GM21529 (cell line): ENCODE data around the gene PNMA8C.
"Not testable (repeated sequence)": the region's sequence is repeated elsewhere in the genome, so short reads cannot be mapped to it uniquely, and the experiment has no call there.

Source experiments
- ATAC-seq: cut with Tn5 transposase; IDR thresholded peaks from one replicate; pipeline ENCODE4 v1.9.1; 2021; ENCODE audit not compliant: unreplicated experiment

Gene PNMA8C

GRCh38 chr19:46447824-46448223, 19.1 kb upstream of the PNMA8C start:
- no peak for ATAC-seq

DNA sequence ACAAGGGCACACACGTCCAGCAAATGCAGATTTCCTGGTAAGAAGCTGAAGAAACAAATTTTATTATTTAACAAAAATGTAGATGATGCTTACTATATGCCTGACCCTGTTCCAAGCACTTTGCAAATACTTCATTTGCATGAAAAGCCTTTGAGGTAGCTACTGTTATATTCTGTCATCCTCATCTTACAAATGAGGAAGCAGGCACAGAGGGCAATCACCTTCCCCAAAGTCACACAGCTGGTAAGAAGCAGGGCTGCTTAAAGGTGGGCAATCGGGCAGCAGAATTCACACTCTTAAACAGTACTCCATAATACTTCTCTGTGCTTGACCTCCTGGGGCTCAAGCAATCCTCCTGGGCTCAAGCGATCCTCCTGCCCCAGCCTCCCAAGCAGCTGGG, 18.3 kb upstream of the PNMA8C start:
- no peak for ATAC-seq

DNA sequence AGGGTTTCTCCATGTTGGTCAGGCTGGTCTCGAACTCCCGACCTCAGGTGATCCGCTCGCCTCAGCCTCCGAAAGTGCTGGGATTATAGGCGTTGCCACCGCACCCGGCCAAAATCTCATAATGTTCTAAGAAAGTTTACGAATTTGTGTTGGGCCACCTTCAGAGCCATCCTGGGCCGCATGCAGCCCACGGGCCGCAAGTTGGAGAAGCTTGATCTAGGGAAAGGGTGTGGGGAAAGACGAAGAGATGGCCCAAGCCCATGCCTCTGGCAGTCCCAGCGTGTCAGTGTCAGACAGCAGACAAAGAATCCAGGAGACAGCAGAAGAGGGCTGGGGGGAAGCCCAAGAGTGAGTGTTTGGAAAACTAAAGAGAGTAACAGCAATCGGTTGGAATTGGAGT, 17.3 kb upstream of the PNMA8C start:
- no peak for ATAC-seq

DNA sequence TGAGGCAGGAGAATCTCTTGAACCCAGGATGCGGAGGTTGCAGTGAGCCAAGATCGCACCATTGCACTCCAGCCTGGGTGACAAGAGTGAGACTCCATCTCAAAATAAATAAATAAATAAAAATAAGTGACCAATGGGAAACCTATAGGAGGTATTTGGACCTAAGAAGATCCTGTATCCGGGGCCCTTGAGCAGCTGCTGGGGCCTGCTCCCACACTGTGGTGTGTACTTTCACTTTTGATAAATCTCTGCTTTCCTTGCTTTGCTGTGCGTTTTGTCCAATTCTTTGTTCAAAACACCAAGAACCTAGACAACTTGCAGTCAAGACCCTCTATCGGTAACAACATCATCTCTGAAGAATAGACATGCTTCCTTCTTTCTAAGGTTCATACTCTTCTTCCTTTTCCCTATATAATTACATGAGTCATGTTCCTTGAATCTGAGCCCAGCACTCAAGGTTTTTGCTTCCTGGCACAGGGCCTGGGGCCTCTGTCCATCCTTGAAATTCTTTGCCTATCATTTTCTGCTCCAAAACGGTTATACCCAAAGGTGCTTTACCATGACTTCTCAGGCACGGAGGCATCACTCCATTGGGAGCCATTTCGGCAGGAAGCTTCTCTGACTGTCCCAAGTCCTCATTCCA, 14.2 kb upstream of the PNMA8C start:
- no peak for ATAC-seq

DNA sequence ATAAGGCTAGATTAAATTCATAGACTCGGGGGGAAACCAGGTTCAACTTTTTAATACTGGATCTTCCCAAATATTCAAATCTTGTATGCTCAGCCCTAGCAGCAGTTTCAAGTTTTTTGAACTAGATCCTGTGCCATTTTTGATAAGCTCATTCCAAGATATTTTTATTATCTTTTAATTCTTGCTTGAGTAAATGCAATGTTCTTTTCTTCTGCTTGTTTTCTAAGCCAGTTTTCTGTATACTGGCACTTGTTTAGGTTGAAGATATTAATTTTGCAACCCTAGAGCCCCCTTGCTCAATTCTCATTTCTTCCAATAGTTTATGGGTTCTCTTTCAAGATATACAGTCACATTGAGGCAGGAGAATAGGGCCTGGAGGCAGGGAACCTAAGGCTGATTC, 13.1 kb upstream of the PNMA8C start:
- no peak for ATAC-seq

- ATAC-seq, result not testable (repeated sequence)
These were observed 7.0 kb upstream of the PNMA8C start for GRCh38 chr19:46435689-46436088.

GRCh38 chr19:46435009-46435408, 6.3 kb upstream of the PNMA8C start:
- ATAC-seq, result no peak

GRCh38 chr19:46433470-46433869, 4.7 kb upstream of the PNMA8C start:
- not testable (repeated sequence) for ATAC-seq

GRCh38 chr19:46431824-46432223, 3.1 kb upstream of the PNMA8C start:
- no peak for ATAC-seq

GRCh38 chr19:46429999-46430398, 1.3 kb upstream of the PNMA8C start:
- no peak for ATAC-seq

GRCh38 chr19:46427518-46428045, 1.2 kb downstream of the PNMA8C start:
- no peak for ATAC-seq

GRCh38 chr19:46426506-46427162, 2.1 kb downstream of the PNMA8C start:
- no peak for ATAC-seq

GRCh38 chr19:46426035-46426505, 2.7 kb downstream of the PNMA8C start:
- no peak for ATAC-seq

GRCh38 chr19:46423188-46423587, 5.5 kb downstream of the PNMA8C start:
- no peak for ATAC-seq

GRCh38 chr19:46422344-46422743, 6.4 kb downstream of the PNMA8C start:
- no peak for ATAC-seq

DNA sequence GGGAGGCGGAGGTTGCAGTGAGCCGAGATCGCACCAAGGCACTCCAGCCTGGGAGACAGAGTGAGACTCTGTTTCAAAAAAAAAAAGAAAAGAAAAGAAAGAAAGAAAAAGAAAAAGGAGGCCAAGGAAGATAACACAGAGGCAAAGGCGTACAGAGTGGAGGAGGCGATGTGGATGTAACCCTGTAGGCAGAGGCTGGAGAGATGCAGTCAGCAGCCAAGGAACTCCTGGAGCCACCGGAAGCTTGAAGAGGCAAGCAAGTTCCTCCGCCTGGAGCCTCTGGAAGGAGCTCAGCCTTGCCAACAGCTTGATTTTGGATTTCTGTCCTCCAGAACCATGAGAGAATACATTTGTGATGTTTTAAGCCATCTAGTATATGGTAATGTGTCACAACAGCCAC, 8.7 kb downstream of the PNMA8C start:
- ATAC-seq, result no peak

- ATAC-seq, result not testable (repeated sequence)
These were observed 12.7 kb downstream of the PNMA8C start for GRCh38 chr19:46415804-46416709.

- ATAC-seq, result not testable (repeated sequence)
These were observed 13.8 kb downstream of the PNMA8C start for GRCh38 chr19:46414899-46415298.

DNA sequence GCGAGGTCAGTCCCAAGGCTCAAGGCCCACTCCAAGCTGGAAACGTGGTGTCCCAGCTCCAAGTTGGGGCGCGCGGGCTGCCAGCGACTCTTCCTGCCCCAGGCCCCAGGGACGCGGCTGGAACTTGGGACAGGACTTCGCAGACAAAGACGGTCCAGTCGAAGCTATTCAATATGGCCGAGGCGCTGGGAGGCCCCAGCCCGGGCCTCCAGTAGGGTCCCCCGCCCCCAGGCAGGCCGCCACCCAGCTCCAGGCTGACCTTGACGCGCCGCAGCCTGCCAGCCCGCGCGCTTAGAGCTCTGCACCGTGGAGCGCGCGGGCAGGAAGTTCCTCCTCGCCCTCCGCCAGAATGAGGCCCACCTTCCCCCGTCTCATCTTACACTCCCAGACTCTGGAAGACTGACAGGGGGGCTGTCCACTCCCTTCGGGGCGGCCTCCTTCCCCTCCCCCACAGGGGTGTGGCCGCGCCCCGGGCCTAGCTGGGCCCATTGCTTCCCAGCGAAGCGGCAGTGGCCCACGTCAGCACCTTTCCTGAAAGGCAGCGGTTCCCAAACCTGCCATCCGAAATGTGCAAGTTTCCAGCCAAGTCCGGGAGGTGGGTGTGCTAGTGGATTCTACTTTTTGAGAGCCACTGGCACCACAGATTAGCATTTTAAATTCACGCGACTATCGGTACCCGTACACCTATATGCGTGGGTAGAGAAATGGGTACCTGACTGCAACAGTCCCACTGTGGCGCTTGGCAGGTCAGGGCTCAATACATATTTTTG, 15.3 kb downstream of the PNMA8C start, which contains the start of gene CCDC8:
Gene CCDC8 (minus strand): TSS at position 303 of the 770 bp plus-strand sequence. CDS start 754 bp downstream, outside the sequence.
- ATAC-seq, result no peak

- ATAC-seq, result no peak
These were observed 16.0 kb downstream of the PNMA8C start for GRCh38 chr19:46412650-46413261.
